ENCODE data around the gene DOCK7.

DOCK7 gene

GRCh38 chr1:62450301-62450700 lies 237.9 kb downstream of the DOCK7 start:
- no peak for DNase-seq (ENCODE audit: low read depth in 2 of 2)

- no peak for DNase-seq (ENCODE audit: low read depth in 2 of 2)
These were observed 239.8 kb downstream of the DOCK7 start for GRCh38 chr1:62448221-62448933.

- DNase-seq (ENCODE audit: low read depth in 2 of 2), result no peak
These were observed 243.5 kb downstream of the DOCK7 start for GRCh38 chr1:62444701-62445100.

- no peak for DNase-seq (ENCODE audit: low read depth in 2 of 2)
These were observed 248.4 kb downstream of the DOCK7 start for GRCh38 chr1:62439652-62440371.

GRCh38 chr1:62438163-62438562 lies 250.0 kb downstream of the DOCK7 start:
- DNase-seq (ENCODE audit: low read depth in 2 of 2), result no peak

GRCh38 chr1:62437273-62437940 lies 250.8 kb downstream of the DOCK7 start:
- DNase-seq (ENCODE audit: low read depth in 2 of 2), result no peak

GRCh38 chr1:62436466-62437272 lies 251.5 kb downstream of the DOCK7 start, which contains the start of gene USP1:
Gene USP1 (plus strand): TSS chr1:62437049. CDS start chr1:62439868, 2,819 bp downstream.
- peak; percentile 91 to 93 for DNase-seq (ENCODE audit: low read depth in 2 of 2)

GRCh38 chr1:62436039-62436465 lies 252.1 kb downstream of the DOCK7 start:
- DNase-seq (ENCODE audit: low read depth in 2 of 2), result peak; percentile 77 to 93

- DNase-seq (ENCODE audit: low read depth in 2 of 2), result no peak
These were observed 252.8 kb downstream of the DOCK7 start for GRCh38 chr1:62435231-62436038.

- no peak for DNase-seq (ENCODE audit: low read depth in 2 of 2)
These were observed 253.6 kb downstream of the DOCK7 start for GRCh38 chr1:62434618-62435001.

- DNase-seq (ENCODE audit: low read depth in 2 of 2), result no peak
These were observed 254.1 kb downstream of the DOCK7 start for GRCh38 chr1:62433861-62434617.

GRCh38 chr1:62429581-62429980 lies 258.6 kb downstream of the DOCK7 start:
- DNase-seq (ENCODE audit: low read depth in 2 of 2), result no peak

- no peak for DNase-seq (ENCODE audit: low read depth in 2 of 2)
These were observed 259.8 kb downstream of the DOCK7 start for GRCh38 chr1:62428351-62428750.

- DNase-seq (ENCODE audit: low read depth in 2 of 2), result no peak
These were observed 261.4 kb downstream of the DOCK7 start for GRCh38 chr1:62426794-62427193.

- DNase-seq (ENCODE audit: low read depth in 2 of 2), result no peak
These were observed 261.9 kb downstream of the DOCK7 start for GRCh38 chr1:62426237-62426636.

- no peak for DNase-seq (ENCODE audit: low read depth in 2 of 2)
These were observed 263.1 kb downstream of the DOCK7 start for GRCh38 chr1:62425041-62425440.

GRCh38 chr1:62424411-62424810 lies 263.8 kb downstream of the DOCK7 start:
- no peak for DNase-seq (ENCODE audit: low read depth in 2 of 2)

GRCh38 chr1:62423580-62424242 lies 264.5 kb downstream of the DOCK7 start:
- DNase-seq (ENCODE audit: low read depth in 2 of 2), result no peak

GRCh38 chr1:62420214-62420613 lies 268.0 kb downstream of the DOCK7 start:
- no peak for DNase-seq (ENCODE audit: low read depth in 2 of 2)

Data from stimulated activated CD4-positive, alpha-beta T cell treated with anti-CD3 and anti-CD28 coated beads, Interleukin-1b, Interleukin-23, amount 100 ng/mL, for 1 hour (primary cell).